Measurements from ENCODE around the gene LILRA6. TPM values are rescaled to one million over a fixed set of nuclear protein-coding genes. Genes with fewer than 3 reads are reported as not detected.

LILRA6 gene
- total RNA-seq, 1 experiment from 2014 or later, result not detected

GRCh38 chr19:54189145-54189734, 53.4 kb downstream of the LILRA6 start, which contains the start of gene MBOAT7 (continued):
- TF ChIP-seq MAX (IDR thresholded peaks at IDR 0.05) (no peak), ZFX (IDR thresholded peaks at IDR 0.05) (peak; percentile 75), ZNF274 (IDR thresholded peaks at IDR 0.05; ENCODE audit: low read depth, low read length) (no peak), EZH2 (IDR thresholded peaks at IDR 0.05) (no peak), FOSL1 (IDR thresholded peaks at IDR 0.05; ENCODE audit: low read depth) (no peak), EGR1 (IDR thresholded peaks at IDR 0.05; ENCODE audit: low read depth) (peak; percentile 48; the same call in 1 of the 2 replicates), SP1 (IDR thresholded peaks at IDR 0.05; ENCODE audit: low read depth) (no peak), ZBTB33 (IDR thresholded peaks at IDR 0.05; ENCODE audit: extremely low read depth, insufficient replicate concordance, low read length) (no peak), CBX3 (IDR thresholded peaks at IDR 0.05; ENCODE audit: low read depth) (no peak)

- H3K4me1 ChIP-seq (ENCODE audit: control insufficient read depth in 1 of 2, insufficient read depth in 2 of 2, low read length in 2 of 2), result peaks cover 13 to 21% of the 10 kb centered on the region in 2 experiments
- ChIA-PET RAD21 (ENCODE audit: low non-redundant PET in 1 of 2, low total read pairs in 2 of 2, uncharacterized antibody in 2 of 2, unreplicated experiment in 2 of 2) (no interaction called here), CTCF (interaction anchor here (1.1 to 2.1 kb wide), 2 partner anchors 15 to 44 kb away, joined by 3 to 22 read pairs; partner anchors contain the start of gene TMC4), POLR2A (interaction anchor here (1.4 to 7.0 kb wide), 4 partner anchors 12 to 29 kb away, joined by 6 to 126 read pairs (median 18); partner anchors contain the start of genes LENG1, RPS9 and TMC4)
- no peaks in the 10 kb centered on the region for H3K9me3 ChIP-seq (ENCODE audit: control insufficient read depth in 1 of 2, insufficient read depth in 1 of 2, low read depth in 1 of 2, low read length in 2 of 2)
- H3K27me3 ChIP-seq (ENCODE audit: insufficient read depth, low read length), result no peaks in the 10 kb centered on the region
- intact Hi-C loops (cut with micrococcal nuclease), result no loop called here
- DNase-seq (ENCODE audit: low read depth, low spot score) (no peak), ATAC-seq (no peak)
- H3K27ac ChIP-seq (ENCODE audit: low read depth, low read length), result peak overlapping the region; percentile 100
- H3K9me2 ChIP-seq (ENCODE audit: insufficient read depth), result no peaks in the 10 kb centered on the region
- peak overlapping the region; percentile 84 to 87 for H3K4me3 ChIP-seq (replicated peaks in 1 of 2; ENCODE audit: low read depth in 1 of 2, low read length in 2 of 2)
- no peaks in the 10 kb centered on the region for H4K20me1 ChIP-seq (ENCODE audit: insufficient read depth)
- peak overlapping the region; percentile 99 for H3K4me2 ChIP-seq (ENCODE audit: low read length)
- TSS peak; percentile 59 for BruUV-seq (replicated peaks)
- peaks cover 5 to 14% of the 10 kb centered on the region in 2 experiments for H3K36me3 ChIP-seq (ENCODE audit: control insufficient read depth in 1 of 2, insufficient read depth in 2 of 2, low read length in 2 of 2)
- no peak overlapping the region for H2AFZ ChIP-seq (ENCODE audit: low read depth, low read length, poor library complexity, severe bottlenecking)
- peak overlapping the region; percentile 92 for H3K9ac ChIP-seq (ENCODE audit: low read length)
- peaks cover 38% of the 10 kb centered on the region for H3K79me2 ChIP-seq (ENCODE audit: insufficient read depth, low read length)
- TF ChIP-seq ZFX (IDR thresholded peaks at IDR 0.05) (no peak), CTCF (IDR thresholded peaks at IDR 0.05 in 2 of 3, conservative IDR thresholded peaks at IDR 0.05 in 1 of 3; ENCODE audit: borderline replicate concordance in 1 of 3, insufficient read depth in 1 of 3, low read depth in 2 of 3, low read length in 2 of 3) (no peak), REST (IDR thresholded peaks at IDR 0.05; ENCODE audit: low read depth) (no peak), ZNF274 (IDR thresholded peaks at IDR 0.05; ENCODE audit: low read depth, low read length) (no peak), TCF7L2 (IDR thresholded peaks at IDR 0.05; ENCODE audit: borderline replicate concordance, extremely low read depth, insufficient read depth, insufficient read length) (no peak), EZH2 (IDR thresholded peaks at IDR 0.05) (no peak), SIN3A (IDR thresholded peaks at IDR 0.05; ENCODE audit: low read depth) (no peak), EZH2phosphoT487 (IDR thresholded peaks at IDR 0.05; ENCODE audit: borderline replicate concordance) (no peak), ATF3 (IDR thresholded peaks at IDR 0.05) (no peak)
These were observed 54.2 kb downstream of the LILRA6 start for GRCh38 chr19:54188215-54188871.

All from HCT116 (cell line).